ENCODE measurements around the gene NFATC4.
A peak's percentile ranks its signal among the peaks of the same experiment; 100 is the strongest.
"Not testable (repeated sequence)": the region's sequence is repeated elsewhere in the genome, so short reads cannot be mapped to it uniquely, and the experiment has no call there.

NFATC4 gene

GRCh38 chr14:24366721-24367513 is 1.1 kb upstream of the NFATC4 start:
- no peak for DNase-seq (ENCODE audit: low read depth in 2 of 2)

DNA sequence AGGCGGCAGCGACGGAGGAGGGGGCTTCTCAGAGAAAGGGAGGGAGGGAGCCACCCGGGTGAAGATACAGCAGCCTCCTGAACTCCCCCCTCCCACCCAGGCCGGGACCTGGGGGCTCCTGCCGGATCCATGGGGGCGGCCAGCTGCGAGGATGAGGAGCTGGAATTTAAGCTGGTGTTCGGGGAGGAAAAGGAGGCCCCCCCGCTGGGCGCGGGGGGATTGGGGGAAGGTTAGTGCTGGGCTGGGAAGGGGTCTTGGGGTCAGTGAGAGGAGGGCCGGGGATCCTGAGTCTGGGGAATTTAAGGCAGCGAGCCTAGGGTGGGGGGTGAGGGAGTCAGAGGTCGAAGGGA is 203 bp downstream of the NFATC4 start:
- no peak for DNase-seq (ENCODE audit: low read depth in 2 of 2)

- DNase-seq (ENCODE audit: low read depth in 2 of 2), result peak in 1 of 2 donors; percentile 43
Measured at GRCh38 chr14:24368562-24369252, 723 bp downstream of the NFATC4 start.

DNA sequence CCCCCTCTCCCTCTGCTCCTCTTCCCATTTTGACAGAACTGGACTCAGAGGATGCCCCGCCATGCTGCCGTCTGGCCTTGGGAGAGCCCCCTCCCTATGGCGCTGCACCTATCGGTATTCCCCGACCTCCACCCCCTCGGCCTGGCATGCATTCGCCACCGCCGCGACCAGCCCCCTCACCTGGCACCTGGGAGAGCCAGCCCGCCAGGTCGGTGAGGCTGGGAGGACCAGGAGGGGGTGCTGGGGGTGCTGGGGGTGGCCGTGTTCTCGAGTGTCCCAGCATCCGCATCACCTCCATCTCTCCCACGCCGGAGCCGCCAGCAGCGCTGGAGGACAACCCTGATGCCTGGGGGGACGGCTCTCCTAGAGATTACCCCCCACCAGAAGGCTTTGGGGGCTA is 1.5 kb downstream of the NFATC4 start:
- DNase-seq (ENCODE audit: low read depth in 2 of 2), result no peak

DNA sequence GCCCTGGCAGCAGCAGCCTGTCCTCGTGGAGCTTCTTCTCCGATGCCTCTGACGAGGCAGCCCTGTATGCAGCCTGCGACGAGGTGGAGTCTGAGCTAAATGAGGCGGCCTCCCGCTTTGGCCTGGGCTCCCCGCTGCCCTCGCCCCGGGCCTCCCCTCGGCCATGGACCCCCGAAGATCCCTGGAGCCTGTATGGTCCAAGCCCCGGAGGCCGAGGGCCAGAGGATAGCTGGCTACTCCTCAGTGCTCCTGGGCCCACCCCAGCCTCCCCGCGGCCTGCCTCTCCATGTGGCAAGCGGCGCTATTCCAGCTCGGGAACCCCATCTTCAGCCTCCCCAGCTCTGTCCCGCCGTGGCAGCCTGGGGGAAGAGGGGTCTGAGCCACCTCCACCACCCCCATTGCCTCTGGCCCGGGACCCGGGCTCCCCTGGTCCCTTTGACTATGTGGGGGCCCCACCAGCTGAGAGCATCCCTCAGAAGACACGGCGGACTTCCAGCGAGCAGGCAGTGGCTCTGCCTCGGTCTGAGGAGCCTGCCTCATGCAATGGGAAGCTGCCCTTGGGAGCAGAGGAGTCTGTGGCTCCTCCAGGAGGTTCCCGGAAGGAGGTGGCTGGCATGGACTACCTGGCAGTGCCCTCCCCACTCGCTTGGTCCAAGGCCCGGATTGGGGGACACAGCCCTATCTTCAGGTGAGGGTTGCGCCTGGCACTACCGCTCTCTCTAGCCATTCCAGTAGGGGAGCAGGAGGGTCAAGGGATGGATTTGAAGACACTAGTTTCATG is 2.1 kb downstream of the NFATC4 start:
- no peak for DNase-seq (ENCODE audit: low read depth in 2 of 2)

DNA sequence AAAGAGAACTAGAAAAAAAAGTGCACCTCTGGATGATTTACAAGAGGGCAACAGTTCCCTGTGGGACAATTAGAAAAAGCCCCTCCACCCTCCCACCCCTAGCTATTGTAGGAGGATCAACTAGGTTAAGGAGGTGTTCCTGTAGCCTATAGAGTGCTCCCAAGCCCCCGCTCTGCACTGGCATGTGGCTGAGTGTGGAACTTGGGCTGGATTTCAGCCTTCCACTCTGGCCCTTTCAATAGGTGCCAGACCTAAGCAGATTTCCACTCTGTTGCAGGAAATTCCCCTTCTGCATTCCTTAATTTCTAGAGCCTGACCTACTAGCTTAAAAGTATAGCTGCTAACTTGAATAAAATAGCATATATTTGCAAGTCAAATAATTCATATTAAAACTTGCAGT is 2.8 kb downstream of the NFATC4 start:
- DNase-seq (ENCODE audit: low read depth in 2 of 2), result no peak

DNA sequence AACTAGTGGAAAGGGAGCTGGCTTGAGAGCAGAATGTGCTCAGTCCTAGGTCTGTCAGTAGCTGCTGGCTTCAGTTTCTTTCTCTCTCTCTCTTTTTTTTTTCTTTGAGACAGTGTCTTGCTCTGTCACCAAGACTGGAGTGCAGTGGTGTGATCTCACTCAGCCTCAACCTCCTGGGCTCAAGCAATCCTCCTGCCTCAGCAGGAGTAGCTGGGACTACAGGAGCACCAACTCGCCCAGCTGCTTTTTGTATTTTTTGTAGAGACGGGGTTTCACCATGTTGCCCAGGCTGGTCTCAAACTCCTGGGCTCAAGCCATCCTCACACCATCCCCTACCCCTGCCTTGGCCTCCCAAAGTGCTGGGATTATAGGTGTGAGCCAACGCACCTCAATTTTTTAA is 3.6 kb downstream of the NFATC4 start:
- DNase-seq (ENCODE audit: low read depth in 2 of 2), result not testable (repeated sequence)

DNA sequence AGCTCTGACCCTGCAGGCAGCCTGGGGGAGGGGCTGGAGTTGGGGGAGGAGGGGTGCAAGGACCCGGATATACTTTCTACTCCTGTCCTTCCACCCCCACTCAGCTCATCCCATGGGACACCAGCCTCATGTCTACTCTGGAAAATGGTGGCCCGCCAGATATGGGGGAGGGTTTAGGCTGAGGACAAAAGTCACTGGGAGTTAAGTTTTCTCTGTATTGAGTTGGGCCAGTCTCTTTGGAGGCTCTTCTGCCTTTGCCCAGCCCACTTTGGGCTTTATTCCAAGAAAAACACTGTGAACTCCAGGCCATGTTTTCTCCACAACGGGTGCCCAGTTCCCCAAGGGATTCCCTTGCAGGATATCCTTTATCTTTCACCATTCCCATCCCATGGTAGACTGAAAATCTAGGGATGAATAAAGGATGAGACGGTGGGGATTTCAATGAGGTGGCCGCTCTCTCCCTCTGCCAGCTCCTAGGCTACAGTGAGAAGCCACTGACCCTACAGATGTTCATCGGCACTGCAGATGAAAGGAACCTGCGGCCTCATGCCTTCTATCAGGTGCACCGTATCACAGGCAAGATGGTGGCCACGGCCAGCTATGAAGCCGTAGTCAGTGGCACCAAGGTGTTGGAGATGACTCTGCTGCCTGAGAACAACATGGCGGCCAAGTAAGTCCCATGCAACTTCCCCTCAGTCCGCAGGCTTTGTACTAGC is 4.9 kb downstream of the NFATC4 start:
- no peak for DNase-seq (ENCODE audit: low read depth in 2 of 2)

- no peak for DNase-seq (ENCODE audit: low read depth in 2 of 2)
Measured at GRCh38 chr14:24376448-24377070, 8.6 kb downstream of the NFATC4 start.

DNA sequence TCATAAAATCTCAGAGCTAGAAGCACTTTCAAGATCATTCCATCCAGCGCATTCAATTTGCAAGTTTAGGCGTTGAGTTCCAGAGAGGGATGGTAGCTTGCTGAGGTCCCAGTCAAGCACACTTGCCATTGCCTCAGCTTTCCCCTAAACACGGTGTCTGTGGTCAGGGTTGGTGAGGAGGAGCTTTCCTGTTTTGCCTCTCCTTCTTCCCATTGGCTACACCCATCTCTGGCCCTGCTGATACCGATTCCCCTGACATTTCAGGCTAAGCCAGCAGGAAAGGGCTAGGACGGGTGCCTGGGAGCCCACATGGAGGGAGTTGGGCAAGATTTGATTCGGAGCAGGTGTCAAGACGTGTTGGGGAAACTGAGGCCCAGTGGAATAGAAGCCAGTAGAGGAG is 9.1 kb downstream of the NFATC4 start:
- DNase-seq (ENCODE audit: low read depth in 2 of 2), result no peak

GRCh38 chr14:24377657-24378056 is 9.7 kb downstream of the NFATC4 start:
- no peak for DNase-seq (ENCODE audit: low read depth in 2 of 2)

DNA sequence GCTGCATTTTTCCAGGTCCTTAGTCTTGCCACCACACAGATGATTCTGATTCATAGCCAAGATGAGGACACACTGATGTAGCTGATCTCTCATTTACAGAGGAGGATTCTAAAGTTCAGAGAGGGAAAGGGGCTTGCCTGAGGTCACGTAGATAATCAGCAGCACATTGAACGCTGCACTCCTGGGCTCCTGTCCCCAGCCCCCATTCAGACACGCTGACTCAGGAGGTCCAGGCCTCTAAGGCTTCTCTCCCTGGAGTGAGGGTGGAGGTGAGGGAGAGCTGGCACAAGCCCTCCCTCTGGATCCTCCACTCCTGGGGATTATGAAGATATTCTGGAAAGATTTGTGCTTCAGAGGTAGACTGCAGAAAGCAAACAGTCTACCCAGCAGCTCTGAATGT is 10.3 kb downstream of the NFATC4 start:
- DNase-seq (ENCODE audit: low read depth in 2 of 2), result no peak

- no peak for DNase-seq (ENCODE audit: low read depth in 2 of 2)
Measured at GRCh38 chr14:24378981-24379906, 11.3 kb downstream of the NFATC4 start.

GRCh38 chr14:24379907-24380730 is 12.1 kb downstream of the NFATC4 start:
- DNase-seq (ENCODE audit: low read depth in 2 of 2), result no peak

DNA sequence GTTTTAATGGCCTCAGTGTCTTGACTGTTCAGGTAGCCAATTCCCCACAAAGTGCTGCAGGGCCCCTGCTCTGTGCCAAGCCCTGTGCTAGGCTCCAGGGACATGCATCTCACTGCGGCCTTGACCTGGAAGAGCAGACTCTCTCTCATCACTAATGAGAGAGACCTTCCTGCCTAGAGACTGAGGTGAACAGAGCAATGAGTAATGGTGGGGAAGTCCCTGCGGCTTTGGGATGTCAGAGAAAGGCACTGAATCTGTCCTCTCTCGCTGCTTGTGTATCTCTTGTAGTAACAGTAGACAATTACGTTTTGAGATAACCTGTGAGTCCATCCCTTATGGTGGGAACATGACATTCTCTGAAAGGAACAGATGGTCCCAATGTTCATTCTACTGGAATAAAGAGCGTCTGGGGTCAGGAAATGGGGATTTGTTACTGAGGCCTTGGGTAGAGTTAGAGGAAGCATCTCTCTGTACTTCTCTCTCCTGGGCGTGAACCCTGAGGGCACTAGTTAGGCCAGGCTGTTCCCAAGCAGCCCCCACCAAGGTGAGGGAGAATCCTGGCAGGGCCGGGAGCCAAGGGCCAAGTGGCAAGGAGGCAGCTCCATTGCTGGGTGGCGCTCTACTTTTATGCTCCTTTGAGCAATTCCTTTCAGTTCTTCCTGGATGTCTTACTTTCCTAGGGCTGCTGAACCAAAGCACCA is 13.5 kb downstream of the NFATC4 start:
- DNase-seq (ENCODE audit: low read depth in 2 of 2), result no peak

GRCh38 chr14:24382064-24382371 is 14.0 kb downstream of the NFATC4 start:
- DNase-seq (ENCODE audit: low read depth in 2 of 2), result no peak

GRCh38 chr14:24384169-24384568 is 16.2 kb downstream of the NFATC4 start:
- no peak for DNase-seq (ENCODE audit: low read depth in 2 of 2)

GRCh38 chr14:24385524-24385923 is 17.5 kb downstream of the NFATC4 start:
- DNase-seq (ENCODE audit: low read depth in 2 of 2), result no peak

DNA sequence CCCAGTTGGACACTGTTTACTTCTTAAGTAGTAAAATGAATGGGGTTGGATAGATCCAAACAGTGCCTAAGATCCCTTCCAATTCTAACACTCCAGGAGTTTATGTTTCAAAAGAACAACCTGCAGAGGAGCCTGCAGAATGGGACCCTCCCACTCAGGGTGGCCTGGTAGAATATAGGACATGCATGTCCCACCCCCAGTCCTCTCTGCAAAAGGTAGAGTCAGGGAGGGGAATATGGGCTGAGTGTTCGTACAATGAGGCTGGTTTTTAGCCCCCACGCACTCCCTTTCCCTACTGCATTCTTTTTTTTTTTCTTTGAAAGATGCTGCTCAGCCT is 19.0 kb downstream of the NFATC4 start:
- no peak for DNase-seq (ENCODE audit: low read depth in 2 of 2)

Data from stimulated activated CD8-positive, alpha-beta memory T cell treated with anti-CD3 and anti-CD28 coated beads, Interleukin-7, amount 100 ng/mL, for 4 hours (primary cell).